ENCODE data around the gene FAM78A.
A peak's percentile ranks its signal among the peaks of the same experiment; 100 is the strongest.
"Not testable (repeated sequence)": the region's sequence is repeated elsewhere in the genome, so short reads cannot be mapped to it uniquely, and the experiment has no call there.

FAM78A gene

DNA sequence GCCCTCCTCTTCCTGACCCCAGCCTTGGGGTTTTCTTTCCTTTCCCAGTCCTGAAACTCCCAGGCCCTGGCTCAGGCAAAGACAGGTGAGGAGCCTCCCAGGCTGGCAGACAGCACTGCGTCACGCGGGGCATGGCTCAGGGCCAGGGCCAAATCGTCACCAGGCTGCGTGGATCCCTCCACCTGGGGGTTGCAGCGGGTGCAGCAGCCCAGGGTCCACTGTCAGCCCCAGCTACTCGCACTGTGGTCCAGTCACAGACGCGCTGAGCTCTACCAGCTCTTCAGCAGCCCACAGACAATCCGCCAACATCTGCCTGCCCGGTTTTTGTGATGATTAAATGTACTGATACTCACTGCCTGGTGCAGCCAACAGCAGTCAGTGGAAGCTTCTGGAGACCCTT is 12.1 kb downstream of the FAM78A start:
- no peak for DNase-seq (ENCODE audit: low spot score)

DNA sequence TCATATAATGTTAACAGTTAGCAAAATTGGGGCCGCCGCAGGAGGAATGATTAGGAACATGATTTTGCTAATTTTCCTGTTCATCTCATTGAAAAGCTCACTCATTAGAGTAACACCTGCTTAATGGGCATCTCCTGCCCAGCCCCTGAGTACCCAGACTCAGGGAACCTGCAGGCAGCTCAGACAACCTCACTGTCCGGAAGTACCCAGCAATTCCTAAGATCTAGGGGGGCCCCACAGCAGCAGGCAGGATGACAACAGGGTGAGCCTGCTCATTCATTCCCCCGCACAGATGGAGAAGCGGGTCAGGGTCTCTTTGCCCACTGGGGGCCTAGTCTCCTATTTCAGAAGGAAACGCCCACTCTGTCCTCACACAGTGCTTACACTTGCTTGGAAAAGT is 12.6 kb downstream of the FAM78A start:
- no peak for DNase-seq (ENCODE audit: low spot score)

DNA sequence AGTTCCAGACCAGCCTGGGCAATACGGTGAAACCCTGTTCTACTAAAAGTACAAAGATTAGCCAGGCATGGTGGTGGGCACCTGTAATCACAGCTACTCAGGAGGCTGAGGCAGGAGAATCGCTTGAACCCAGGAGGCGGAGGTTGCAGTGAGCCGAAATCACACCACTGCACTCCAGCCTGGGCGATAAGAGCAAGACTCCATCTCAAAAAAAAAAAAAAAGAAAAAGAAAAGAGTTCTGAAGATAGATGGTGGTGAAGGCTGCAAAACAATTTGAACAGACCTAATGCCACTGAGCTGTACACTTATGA is 13.3 kb downstream of the FAM78A start:
- not testable (repeated sequence) for DNase-seq (ENCODE audit: low spot score)

DNA sequence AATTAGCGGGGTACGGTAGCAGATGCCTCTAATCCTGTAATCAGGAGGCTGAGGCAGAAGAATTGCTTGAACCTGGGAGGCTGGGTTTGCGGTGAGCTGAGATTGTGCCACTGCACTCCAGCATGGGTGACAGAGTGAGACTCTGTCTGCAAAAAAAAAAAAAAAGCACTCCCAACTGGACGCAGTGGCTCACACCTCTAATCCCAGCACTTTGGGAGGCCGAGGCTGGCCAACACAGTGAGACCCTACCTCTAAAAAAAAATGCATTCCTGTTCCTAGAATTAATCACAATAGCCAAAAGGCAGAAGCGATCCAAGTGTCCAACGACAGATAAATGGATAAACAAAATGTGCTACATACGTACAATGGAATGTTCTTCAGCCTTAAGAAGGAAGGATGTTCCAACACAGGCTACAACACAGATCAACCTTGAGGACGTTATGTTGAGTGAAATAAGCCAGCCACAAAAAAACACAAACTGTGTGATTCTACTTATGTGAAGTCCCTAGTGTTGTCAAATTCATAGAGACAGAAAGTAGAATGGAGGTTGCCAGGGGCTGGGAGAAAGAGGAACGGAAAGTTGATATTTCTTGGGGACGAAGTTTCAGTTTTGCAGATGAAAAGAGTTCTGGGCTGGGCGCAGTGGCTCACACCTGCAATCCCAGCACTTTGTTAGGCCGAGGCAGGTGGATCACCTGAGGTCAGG is 13.8 kb downstream of the FAM78A start:
- no peak for DNase-seq (ENCODE audit: low spot score)

DNA sequence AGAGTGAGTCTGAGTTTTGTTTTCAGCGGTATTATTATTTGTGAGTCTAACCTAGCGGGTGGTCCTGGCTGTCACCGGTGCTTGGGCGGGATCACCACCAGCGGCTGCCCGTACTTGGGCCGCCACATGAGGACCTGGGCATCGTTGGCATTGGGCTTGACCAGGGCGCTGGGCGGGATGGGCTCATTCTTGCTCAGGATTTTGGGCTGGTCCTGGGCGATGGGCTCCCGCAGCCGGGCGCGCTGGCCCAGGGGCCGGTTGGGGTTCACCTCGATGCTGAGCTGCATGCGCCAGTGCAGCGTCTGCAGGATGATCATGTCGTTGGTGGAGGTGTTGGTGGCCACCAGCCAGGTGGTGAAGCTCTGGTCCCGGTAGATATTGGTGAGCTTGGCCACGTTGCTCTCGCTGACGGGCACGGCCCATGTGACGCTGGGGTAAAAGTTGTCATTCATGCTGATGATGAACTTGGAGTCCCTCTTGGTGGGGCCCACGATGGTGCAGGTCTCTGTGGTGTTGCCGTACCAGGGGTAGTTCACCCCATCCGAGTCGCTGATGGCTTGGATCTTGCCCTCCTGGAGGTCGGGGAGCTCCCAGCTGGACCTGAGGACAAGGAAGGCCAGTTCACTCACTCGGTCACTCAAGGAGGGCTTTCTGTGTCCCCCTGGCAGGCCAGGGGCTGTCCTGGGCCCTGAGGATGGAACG is 15.4 kb downstream of the FAM78A start:
- no peak for DNase-seq (ENCODE audit: low spot score)

DNA sequence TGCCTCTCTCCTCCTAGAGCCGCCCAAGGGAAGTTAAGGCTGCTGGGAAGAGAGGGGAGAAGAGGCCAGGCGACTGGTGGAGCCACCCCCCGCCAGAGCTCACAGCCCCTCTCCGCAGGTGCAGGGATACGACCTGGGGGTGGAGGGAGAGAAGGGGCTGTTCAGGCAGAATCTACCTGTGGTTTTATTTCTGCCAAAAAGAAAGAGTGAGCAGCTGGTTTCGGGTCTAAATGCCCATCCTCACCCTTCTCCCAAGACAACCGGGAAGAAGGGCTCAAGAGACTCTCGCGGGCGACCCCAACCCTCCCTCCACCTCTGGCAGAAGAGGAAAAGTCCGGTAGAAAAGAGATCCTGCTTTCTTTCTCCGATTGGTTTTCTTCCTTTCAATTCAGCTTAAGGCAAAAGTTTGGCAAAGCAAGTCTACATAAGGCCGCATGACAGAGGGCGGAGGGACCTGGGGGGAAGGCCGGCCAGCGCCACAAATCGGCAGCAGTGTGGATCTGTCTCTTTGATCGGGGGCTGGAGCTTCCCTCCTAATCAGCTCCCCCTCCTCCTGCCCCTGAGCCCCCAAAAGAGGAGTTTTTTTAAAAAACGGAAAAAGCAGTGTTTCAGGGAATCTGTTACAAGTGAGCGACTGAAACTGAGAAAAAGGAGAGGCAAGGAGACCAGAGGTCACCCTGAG is 16.3 kb downstream of the FAM78A start:
- DNase-seq (ENCODE audit: low spot score): no peak

DNA sequence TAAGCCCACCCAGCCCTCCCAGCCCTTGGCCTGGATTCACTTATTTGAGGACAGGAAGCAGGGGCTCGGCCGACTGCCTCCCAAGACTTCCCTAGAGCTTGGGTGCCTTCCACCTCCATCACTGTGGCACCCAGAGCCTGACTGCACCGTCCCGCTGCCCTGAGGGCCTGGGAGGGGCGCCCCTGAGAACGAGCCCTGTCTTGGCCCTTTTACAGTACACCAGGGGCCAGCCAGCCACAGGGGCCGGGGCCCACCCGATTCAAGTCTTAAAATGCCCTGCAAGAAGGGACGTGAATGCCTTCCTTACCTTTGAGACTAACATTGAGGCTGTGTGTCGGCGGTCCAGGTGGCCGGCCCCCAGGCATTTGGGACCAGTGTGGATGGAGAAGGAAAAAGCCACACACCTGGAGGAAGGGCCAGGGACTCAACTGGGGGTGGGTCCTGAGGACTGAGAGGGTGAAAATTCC is 16.8 kb downstream of the FAM78A start:
- DNase-seq (ENCODE audit: low spot score): no peak

DNA sequence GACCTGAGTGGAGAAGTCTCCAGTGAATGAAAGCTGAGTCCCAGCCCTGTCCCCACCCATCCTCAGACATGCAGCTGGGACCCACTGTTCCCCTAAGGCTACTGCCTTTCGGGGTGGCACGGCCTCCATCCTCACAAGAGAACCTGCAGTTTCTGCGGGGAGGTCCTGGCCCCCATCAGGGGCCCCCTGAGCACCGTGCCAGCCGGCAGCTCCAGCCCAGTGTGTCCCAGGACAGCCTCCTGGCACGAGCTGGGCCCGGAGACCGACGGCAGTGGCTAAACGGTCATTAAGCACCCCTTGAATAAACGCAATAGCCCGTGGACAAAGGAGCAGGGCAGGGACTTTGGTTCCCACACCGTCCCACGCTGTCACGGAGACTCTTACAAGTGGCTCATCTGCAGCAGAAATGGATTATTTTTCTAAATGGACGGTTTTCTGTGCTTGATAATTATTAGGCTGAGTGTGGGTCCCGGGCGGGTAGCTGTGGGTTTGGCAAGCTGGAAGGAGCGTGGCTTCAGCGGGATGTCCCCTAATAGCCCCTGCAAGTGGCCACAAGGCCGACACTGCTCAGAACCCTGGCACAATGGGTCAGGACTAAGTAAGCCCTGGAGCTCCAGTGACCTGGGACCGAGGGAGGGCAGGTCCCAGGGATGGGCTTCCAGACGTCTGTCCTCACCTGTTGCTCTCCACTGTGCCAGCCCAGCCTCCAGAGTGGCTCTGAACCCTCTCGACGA is 17.4 kb downstream of the FAM78A start:
- DNase-seq (ENCODE audit: low spot score): no peak

DNA sequence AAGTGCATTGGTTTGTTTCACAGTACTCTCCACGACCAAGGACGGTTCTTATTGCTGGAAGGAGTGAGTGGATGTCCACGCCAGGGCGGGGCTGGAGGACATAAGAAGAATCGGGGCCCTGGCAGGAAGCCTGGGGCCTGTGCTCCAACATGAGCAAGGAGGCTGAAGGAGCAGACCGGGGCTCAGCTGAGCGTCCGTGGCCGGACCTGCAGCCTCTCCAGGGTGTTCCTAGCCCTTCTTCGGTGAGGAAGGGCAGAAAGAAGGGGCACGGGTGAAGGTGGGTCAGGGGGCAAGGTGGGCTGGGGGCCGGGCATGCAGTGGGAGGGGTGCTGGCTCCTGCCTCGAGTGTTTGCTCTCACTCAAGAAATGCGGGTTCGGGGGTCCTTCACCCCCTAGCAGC is 18.1 kb downstream of the FAM78A start:
- DNase-seq (ENCODE audit: low spot score): no peak

DNA sequence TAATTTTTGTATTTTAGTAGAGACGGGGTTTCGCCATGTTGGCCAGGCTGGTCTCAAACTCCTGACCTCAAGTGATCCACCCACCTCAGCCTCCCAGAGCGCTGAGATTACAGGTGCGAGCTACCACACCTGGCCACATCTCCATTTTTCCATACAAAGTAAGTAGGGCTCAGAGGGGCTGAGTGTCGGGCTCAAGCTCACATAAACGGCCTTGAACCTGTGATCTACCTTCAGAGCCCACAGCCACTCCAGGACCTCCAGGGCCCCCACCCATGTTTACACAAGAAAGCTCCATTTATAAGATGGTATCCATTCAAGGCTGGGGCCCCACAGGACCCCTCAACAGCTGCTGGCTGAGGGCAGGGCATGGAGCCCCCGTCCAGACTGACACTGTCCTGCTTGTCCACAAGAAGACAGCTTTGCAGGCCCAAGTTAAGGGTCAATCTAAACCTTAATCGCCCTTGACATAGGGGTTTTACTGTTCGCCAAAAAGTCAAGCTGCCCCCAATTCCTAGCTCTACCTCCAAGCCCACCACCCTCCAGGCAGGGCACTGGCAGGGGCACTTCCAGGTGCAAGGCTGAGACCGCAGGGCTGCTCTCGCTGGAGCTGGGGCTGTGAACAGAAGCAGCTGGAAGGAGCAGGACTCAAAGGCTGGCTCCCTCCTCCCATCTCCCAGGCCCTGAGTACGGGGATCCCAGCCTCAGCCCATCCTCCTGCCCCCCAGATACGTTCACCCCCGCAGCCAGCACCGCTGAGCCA is 18.9 kb downstream of the FAM78A start:
- no peak for DNase-seq (ENCODE audit: low spot score)

DNA sequence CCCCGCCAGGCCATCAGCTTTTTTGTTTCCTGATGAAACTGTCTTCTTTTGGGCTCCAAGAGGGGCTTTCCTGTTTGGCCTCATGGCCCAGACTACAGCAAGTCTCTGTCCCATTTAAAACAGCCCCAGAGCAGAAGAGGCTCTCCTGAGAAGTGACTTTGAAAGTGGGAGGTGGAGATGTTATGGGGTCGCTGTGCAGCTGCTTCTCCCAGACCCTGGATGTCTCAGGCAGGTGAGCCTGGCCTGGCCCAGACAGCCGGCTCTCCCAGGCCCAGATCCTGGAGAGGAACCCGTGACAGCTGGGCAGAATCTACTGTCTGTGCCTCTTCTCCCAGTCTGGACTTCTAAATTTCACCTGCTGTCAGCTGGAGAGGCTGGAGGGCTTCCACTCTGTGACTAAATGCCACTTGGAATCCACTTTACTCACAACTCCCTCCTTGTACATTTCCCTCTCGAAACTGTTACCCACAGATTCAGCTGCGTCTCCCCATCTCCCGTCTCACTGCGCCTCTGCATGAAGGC is 20.6 kb downstream of the FAM78A start:
- DNase-seq (ENCODE audit: low spot score): no peak

DNA sequence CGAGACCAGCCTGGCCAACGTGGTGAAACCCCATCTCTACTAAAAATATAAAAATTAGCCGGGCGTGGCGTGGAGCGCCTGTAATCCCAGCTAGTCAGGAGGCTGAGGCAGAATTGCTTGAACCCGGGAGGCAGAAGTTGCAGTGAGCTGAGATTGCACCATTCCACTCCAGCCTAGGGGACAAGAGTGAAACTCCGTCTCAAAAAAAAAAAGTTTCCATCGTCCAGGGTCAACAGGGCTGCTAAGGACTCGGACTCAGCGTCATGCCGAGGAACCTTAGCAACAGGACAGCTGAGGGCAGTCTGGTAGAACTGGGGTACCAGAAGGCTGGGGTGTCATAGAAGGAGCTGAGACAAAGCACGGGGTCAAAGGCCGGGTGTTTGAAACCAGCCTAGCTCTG is 21.7 kb downstream of the FAM78A start:
- DNase-seq (ENCODE audit: low spot score): no peak

DNA sequence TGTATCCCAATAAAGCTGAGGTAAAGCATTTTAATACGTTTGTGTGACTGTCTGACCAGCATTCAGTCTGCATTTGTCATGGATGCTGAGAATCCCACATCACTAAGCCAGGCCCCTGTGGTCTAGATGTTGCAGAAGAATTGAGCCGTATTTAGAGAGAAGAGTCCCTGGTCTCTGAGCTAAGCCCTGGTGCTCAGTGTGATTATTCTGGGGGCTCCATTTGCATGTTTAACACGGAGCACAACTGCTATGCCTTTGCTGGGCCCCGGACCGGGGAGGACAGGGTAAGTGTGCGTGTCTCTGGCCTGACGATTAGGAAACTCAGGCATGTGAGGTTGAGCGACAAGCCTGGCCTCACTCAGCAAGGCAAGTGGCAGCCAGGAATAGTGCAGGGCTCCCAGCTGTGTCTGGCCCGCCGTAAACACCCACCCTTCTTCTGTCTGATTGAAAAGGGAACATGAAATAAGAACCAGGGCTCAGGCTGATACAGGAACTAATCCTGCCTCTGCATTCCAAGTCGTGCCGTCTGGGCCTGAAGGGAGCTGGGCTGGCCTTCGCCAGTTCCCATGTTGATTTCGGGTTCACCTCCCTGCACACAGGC is 22.3 kb downstream of the FAM78A start:
- DNase-seq (ENCODE audit: low spot score): peak; percentile 20

DNA sequence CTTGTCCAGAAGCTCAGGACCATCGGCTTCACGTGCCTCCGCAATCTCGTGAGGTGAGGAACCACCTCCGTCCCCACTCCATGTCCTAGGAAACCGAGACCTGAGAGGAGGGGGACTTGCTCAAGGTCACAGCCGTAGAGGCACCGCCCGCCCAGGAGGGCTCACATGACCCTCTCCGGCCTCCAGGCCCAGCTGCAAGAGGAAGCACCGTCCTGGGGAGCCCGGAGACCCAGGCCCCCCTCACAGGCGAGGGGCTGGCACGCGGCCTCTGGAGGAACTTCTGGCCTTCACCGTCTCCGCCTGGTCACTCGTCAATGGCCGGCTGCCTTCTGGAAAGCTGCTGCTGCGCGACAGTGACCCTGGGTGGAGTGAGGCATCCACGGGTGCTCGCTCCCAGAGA is 24.2 kb downstream of the FAM78A start:
- DNase-seq (ENCODE audit: low spot score): no peak

DNA sequence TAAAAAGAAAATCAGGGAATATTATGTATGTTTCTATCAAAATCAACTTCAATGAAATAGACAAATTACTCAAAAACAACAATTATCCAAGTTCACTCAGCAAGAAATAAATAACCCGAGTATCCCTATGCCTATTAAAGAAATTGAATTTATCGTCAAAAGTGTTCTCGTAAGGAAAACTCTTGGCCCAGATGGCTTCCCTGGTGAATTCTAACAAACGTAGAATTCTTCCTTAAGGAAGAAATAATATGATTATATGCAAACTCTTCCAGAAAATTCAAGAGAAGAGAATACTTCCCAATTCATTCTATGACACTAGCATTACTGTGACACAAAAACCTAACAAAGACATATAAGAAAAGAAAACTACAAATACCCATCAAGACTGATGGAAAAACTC is 29.7 kb downstream of the FAM78A start:
- DNase-seq (ENCODE audit: low spot score): no peak

DNA sequence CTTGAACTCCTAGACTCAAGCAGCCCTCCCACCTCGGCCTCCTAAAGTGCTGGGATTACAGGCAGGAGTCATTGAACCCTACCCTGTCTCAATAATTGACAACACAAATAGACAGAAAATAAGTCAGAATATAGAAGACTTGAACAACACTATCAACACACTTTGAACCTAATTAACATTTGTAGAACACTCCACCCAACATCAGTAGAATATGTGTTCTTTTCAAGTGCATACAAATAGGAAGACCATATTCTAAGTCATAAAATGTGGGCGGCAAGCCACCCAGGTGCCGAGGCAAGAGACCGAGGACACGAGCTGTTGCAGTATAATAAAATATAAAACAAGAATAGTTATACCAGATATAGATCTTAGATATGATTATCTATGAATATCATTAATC is 32.0 kb downstream of the FAM78A start:
- DNase-seq (ENCODE audit: low spot score): not testable (repeated sequence)

DNA sequence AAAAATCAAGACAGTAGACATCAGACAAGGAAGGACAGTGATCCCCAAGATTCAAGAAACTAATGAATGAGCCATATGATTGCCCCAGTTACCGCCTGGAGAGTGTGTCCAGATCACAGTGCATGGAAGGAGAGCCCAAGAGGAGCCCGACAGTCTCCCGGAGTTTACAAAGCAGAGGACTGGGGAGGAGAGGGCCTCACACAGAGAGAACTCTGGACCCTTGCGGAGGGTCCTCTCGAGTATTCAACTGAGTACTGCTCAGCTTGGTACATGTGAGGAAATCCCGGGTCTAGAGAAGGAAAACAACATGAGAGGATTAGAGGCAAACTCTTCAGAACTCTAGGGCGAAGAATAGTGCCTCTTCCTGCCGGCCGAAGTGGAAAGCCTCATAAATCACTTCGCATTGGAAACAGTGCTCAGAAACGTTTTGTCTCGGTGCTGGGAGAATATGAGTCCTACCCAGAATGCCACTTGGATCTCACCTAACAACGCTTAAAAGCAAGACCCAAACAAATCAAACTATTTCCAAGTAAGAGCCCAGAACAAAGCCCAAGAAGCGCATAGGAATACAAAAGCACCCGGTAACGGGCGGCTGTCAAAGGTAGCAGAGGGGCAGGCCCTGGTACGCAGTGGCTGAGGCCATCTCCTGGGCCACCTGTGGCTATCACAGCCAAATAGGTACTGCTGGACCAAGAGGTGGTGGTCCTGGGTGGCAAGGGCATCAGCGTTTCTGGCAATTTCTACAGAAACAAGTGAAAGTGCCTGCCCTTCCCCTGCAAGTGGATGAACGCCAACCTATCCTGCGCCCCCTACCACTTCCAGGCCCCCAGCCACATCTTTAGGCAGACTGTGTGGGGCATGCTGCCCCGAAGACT is 36.0 kb downstream of the FAM78A start:
- no peak for DNase-seq (ENCODE audit: low spot score)

DNA sequence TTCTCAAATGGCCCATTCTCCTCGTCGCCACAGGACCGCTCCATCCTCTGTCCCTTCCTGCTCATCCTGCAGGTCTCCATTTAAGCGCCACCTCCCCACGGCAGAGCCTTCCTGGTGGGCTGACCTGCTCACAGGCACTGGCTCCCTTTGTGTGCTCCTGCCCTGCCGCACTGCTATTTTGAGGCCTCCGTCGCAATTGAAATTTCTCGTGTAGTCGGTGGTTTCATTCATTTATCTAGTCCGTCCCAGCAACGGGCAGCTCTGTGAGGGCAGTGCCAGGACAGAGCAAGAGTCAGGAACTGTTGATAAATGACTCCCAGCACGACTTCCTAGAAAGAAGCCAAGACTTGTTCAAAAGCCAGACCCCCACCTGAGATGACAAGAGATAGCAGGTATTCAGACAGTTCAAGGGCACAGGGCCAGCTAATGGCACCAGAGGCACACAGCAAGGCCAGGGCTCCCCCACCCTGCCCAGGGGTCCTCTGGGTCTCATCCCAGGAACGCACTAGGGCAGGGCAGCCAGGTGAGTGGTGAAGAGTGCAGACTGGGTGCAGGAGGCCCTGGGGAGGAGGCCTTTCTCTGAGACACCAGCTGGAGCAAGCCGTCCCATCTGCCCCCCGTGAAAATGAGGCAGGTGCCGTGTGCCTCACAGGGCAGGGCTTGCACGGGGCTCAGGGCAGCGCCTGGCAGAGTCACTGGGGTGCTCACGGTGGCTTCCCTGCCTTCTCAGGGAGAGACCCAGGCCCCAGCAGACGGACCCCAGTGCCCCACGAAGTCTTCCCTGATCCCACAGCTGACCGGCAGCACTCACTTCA is 36.9 kb downstream of the FAM78A start:
- no peak for DNase-seq (ENCODE audit: low spot score)

DNA sequence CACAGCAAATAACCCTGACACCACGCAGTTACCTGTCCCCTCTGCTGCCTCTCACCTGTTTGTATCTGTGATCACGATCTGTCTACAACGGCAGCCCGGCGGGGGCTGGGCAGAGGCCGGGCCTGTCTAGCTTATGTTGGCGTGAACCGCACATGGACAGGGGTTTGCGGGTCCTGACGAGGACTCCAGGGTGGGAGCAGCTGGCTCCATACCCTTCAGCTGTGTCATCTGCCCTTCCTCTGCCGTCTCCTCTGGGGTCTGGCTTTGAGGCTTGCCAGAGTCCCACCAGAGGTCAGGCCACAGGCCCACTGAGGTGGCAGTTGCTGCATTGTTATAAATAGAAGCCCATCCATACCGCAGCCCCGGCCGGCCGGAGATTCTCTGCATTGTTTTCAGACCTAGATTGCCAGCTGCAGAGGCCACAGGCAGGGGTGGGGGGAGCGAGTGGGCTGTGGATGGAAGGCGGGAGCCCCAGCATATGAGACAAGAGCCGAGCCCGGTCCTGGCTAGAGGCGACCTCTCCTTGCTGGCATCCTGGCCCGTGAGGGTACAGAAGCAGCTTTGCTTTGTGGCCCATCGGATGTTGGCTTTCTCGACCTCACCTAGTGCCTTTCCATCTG is 37.8 kb downstream of the FAM78A start:
- DNase-seq (ENCODE audit: low spot score): peak; percentile 39

Measured in SW480 (cell line).